Fibroblast of villous mesenchyme (primary cell): ENCODE results near the gene NLRP9. TPM values are rescaled to one million over a fixed set of nuclear protein-coding genes. Genes with fewer than 3 reads are reported as not detected.

Experiments used
- DNase-seq: peaks from one replicate; pipeline ENCODE4 v3.0.0-alpha.2; 2010; ENCODE audit warnings: low read depth
- H3K4me3 ChIP-seq: 2 replicates; pipeline ENCODE4 v1.5.1; 2011; ENCODE audit warnings: low read depth, mild to moderate bottlenecking, low read length
- CTCF ChIP-seq: IDR thresholded peaks from 2 replicates; pipeline ENCODE4 v1.5.1; 2012; ENCODE audit warnings: low read depth, mild to moderate bottlenecking, low read length; ENCODE audit not compliant: insufficient read depth
- total RNA-seq: library from RNA; depleted of rRNA; stranded (reverse); fragments of >200 nt; gene quantifications from 2 replicates; pipeline ENCODE4 v1.2.3, GENCODE V29; 2012

The NLRP9 gene
- total RNA-seq, 1 donor: not detected

DNA sequence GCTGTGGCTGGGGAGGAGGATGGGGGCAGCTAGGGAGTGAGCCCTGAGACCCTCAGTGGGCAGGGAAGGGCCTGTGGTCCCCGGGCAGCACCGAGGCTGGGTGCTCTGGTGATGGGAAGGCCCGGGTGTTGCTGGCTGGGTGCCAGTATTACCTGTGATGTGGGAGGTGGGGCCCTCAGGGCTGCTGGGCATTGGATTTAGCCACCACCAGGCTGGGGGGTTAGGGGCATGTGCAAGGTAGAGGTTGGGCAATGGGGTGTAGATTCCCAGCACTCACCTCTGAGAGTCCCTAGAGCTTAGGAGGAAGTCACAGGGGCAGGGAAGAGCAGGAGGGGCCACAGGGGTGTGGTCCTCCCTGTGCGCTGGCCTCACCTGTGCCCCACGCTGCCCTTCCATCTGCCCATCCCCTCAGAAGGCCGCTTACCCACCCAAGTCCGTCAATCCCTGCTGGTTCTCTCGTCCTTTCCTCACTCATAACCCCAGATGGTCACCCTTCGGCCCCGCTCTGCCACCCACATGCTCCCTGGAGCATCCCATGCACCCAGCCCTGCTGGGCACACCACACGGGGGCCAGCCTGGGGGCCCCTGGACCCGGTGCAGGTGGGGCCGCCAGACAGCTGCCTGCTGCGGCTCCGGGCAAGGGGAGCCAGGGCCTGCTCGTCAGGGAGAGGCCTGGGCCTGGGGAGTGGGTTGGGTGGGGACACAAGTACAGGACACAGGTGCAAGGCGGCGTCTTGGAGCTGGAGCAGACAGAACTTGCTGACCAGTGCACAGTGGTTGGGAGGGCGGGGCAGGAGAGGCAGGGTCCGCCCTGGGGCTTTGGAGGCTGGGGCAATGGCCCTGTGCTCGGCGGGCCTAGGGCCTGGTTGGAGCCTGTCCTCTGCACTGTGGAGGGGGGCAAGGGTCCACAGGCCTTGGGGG is 50.7 kb downstream of the NLRP9 start:
- DNase-seq: no peak
- H3K4me3 ChIP-seq: no peak overlapping the region
- no peak for TF ChIP-seq CTCF

GRCh38 chr19:55686311-55687050 is 51.7 kb downstream of the NLRP9 start:
- no peak overlapping the region for H3K4me3 ChIP-seq
- no peak for TF ChIP-seq CTCF
- no peak for DNase-seq

DNA sequence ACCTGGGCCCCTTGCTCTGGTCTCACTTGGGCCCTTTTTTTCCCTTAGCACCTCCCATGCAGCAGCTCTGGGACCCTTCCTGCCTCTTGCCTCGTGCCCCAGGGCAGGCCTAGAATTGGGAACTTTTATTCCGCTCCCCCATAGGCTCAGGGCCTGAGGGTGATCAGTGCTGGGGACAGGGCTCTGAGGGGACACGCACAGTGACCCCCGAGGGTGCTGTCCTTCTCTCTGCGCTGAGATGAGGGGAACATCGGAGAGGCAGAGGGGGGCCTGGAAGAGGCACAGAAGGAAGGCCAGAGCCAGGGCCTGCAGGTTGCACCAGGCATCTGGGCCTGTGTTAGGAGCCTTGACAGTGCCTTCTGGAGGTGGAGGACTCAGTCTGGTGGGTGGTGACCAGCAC is 52.4 kb downstream of the NLRP9 start:
- no peak for TF ChIP-seq CTCF
- no peak overlapping the region for H3K4me3 ChIP-seq
- no peak for DNase-seq

DNA sequence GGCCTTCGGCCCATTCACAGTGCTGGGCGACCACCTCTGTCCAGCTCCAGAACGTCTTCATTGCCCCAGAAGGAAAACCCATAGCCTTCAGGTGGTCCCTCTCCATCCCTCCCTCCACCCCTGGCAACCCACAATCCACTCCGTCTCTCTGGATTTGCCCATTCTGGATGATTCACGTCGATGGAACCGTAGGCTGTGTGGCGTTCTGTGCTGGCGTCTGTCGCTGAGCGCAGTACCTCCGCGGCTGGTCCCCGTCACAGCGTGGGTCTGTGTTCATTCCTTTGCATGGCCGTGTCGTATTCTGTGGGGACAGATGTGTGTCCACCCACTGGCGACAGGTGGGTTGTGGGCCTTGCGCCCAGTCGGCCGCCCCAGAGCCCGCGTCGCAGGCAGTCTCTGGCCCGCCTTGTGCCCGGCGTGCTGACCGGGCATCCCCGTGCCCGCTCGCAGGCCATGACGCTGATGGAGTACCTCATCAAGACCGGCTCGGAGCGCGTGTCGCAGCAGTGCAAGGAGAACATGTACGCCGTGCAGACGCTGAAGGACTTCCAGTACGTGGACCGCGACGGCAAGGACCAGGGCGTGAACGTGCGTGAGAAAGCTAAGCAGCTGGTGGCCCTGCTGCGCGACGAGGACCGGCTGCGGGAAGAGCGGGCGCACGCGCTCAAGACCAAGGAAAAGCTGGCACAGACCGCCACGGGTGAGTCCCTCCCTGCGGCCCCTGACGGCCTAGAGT is 53.1 kb downstream of the NLRP9 start:
- TF ChIP-seq CTCF: no peak
- H3K4me3 ChIP-seq: no peak overlapping the region
- no peak for DNase-seq

GRCh38 chr19:55683449-55684261 is 54.5 kb downstream of the NLRP9 start:
- TF ChIP-seq CTCF: no peak
- H3K4me3 ChIP-seq: no peak overlapping the region
- DNase-seq: no peak
